Transverse colon (tissue), 4 donors: ENCODE data around the gene PDZK1IP1. TPM values are rescaled to one million over a fixed set of nuclear protein-coding genes. Genes with fewer than 3 reads are reported as not detected.
A peak's percentile ranks its signal among the peaks of the same experiment; 100 is the strongest.

Source experiments
- DNase-seq: peaks from one replicate; pipeline ENCODE4 v3.0.0-alpha.2; 2019
- H3K27ac ChIP-seq, 4 donors: fragments of 200-600 bp; sonication (generic); 2 replicates each; pipeline ENCODE4 v1.5.1; 2016 to 2018; ENCODE audit warnings: inconsistent platforms in 4 of 4
- H3K27me3 ChIP-seq: fragments of 200-600 bp; sonication (generic); 2 replicates; pipeline ENCODE4 v1.5.1; 2017; ENCODE audit warnings: inconsistent platforms
- H3K36me3 ChIP-seq, 4 donors: fragments of 200-600 bp; sonication (generic); 2 replicates each; pipeline ENCODE4 v1.5.1; 2017 to 2019; ENCODE audit warnings: inconsistent platforms in 4 of 4
- H3K4me1 ChIP-seq, 4 donors: fragments of 200-600 bp; sonication (generic); 2 replicates each; pipeline ENCODE4 v1.5.1; 2017 to 2020; ENCODE audit warnings: inconsistent platforms in 4 of 4
- H3K4me3 ChIP-seq, 4 donors: fragments of 200-600 bp; sonication (generic); 1 replicate in 1 of 4; 2 replicates in 3 of 4; pipeline versions ENCODE4 v1.5.1 to v1.6.1; 2017 to 2019; ENCODE audit warnings: inconsistent platforms in 4 of 4
- H3K9me3 ChIP-seq, 2 donors: fragments of 200-600 bp; sonication (generic); 2 replicates each; pipeline ENCODE4 v1.5.1; 2017 to 2019; ENCODE audit warnings: inconsistent platforms in 2 of 2
- EP300 ChIP-seq: sonication (generic); formaldehyde crosslinking; IDR thresholded peaks from one replicate; pipeline ENCODE4 v1.6.1; 2017; ENCODE audit warnings: antibody characterized with exemption, low read depth
- POLR2A ChIP-seq: fragments of 450-650 bp; IDR thresholded peaks from one replicate; pipeline ENCODE4 v1.6.1; 2016; ENCODE audit warnings: antibody characterized with exemption, mild to moderate bottlenecking, moderate library complexity
- POLR2AphosphoS5 ChIP-seq, 3 donors: sonication (generic); formaldehyde crosslinking; IDR thresholded peaks; one replicate each; pipeline ENCODE4 v1.6.1; 2016; ENCODE audit warnings: antibody characterized with exemption in 3 of 3
- WGBS, 2 donors: methylation state at CpG; one replicate each; pipeline ENCODE4 v1.1.5; 2018; ENCODE audit warnings: low coverage in 1 of 2; 5-methylcytosine and 5-hydroxymethylcytosine counted together
- in situ Hi-C, 4 donors: fragments of 200-750 bp; cut with MboI; loops; one replicate each; pipeline versions ENCODE4 v1.15.0 to v1.15.1; 2017; ENCODE audit warnings: low sequenced_read_pairs in 3 of 4, low pct_ligation_motif_present in 1 of 4, low pct_unique_long_range_greater_than_20kb in 1 of 4
- intact Hi-C: fragments of 100-400 bp; cut with DNase I; formaldehyde crosslinking; loops from one replicate; pipeline ENCODE4 v1.15.1; 2023; ENCODE audit warnings: low total_unique reads
- total RNA-seq, 4 donors: library from RNA; depleted of rRNA; stranded (reverse); fragments of >200 nt; gene quantifications; one replicate each; pipeline ENCODE4 v1.1.0, GENCODE V29; 2016
- TF ChIP-seq, protein P1 (sequence below), 5 experiments: fragments of 200-600 bp in 3 of 5; fragments of 450-650 bp in 2 of 5; sonication (generic) in 3 of 5; IDR thresholded peaks; 1 replicate in 2 of 5; 2 replicates in 3 of 5; pipeline ENCODE4 v1.5.1; 2016 to 2017; ENCODE audit warnings: antibody characterized with exemption in 5 of 5, inconsistent platforms in 3 of 5, mild to moderate bottlenecking in 2 of 5, moderate library complexity in 1 of 5

Gene PDZK1IP1
- total RNA-seq, 4 donors from 2014 or later: 16.5 to 228 (median 148) TPM

DNA sequence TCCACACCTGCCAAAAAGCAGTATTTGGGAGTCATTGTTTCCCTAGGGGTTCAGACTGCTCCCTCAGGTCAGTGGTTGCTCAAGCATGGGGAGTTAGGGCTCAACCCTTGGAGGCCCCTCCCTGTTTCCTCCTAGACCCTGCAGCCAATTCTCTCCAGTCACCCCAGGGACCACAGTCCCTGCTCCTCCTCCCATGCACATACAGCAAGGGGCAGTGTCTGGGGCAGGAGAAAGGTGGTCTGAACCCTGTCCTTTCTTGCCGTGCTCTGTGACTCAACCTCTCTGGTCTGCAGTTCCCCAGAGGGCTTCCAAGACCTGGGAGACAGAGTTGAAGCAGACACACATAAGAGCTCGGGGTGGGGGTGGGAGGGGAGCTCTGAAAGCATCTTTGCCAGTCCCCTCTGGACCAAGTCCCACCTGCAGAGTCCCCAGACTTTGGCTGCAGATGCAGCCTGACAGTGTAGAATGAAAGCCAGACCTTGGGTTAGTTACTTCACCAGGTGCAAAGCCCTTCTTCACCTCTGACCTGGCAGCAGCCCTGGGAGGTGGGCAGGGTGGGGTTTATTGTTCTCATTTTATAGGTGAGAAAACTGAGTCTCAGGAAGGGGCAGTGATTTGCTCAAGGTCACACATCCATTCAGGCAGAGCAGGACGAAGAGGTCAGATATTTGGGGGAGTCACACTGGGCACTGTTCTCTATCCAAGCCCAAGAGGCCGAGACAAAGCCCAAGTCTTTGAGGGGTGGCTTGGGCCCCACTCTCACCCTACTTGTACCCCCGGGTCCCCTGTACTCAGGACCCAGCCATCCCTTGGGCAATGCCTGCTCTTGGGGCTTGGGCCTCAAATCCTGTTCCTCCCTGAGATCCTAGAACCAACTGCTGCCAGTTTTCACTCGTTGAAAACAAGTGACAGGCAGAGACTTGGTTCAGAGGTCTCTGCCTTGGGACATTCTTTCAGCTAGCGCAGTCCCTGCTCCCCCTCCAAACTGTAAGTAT, 748 bp downstream of the PDZK1IP1 start:
- Histone ChIP-seq H3K27ac (peak overlapping the region; percentile 71 to 86 (median 81)), H3K4me3 (peak overlapping the region in 3 of 4 donors; percentile 2 to 32 (median 8)), H3K9me3 (no peaks in the 10 kb centered on the region), H3K27me3 (no peaks in the 10 kb centered on the region), H3K36me3 (no peaks in the 10 kb centered on the region), H3K4me1 (peaks cover 7 to 46% (median 42%) of the 10 kb centered on the region in 4 donors)
- no peak for DNase-seq
- TF ChIP-seq EP300: no peak
- TF ChIP-seq POLR2A: no peak
- TF ChIP-seq, protein P1, sequence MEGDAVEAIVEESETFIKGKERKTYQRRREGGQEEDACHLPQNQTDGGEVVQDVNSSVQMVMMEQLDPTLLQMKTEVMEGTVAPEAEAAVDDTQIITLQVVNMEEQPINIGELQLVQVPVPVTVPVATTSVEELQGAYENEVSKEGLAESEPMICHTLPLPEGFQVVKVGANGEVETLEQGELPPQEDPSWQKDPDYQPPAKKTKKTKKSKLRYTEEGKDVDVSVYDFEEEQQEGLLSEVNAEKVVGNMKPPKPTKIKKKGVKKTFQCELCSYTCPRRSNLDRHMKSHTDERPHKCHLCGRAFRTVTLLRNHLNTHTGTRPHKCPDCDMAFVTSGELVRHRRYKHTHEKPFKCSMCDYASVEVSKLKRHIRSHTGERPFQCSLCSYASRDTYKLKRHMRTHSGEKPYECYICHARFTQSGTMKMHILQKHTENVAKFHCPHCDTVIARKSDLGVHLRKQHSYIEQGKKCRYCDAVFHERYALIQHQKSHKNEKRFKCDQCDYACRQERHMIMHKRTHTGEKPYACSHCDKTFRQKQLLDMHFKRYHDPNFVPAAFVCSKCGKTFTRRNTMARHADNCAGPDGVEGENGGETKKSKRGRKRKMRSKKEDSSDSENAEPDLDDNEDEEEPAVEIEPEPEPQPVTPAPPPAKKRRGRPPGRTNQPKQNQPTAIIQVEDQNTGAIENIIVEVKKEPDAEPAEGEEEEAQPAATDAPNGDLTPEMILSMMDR (IDR thresholded peaks at IDR 0.05): no peak
- no peak for TF ChIP-seq POLR2AphosphoS5 (IDR thresholded peaks at IDR 0.05)
- intact Hi-C loops: no loop called here
- in situ Hi-C loops: loop anchor here (25.0 kb wide), 2 partner anchors 223 to 523 kb away; partner anchors contain the start of gene FOXE3 (in 2 of the 4)
- WGBS, 2 donors: 52 to 64% methylated on average over 2 to 7 of the region's 7 CpGs

GRCh38 chr1:47187926-47188250, 1.9 kb downstream of the PDZK1IP1 start:
- H3K27me3 ChIP-seq: no peaks in the 10 kb centered on the region
- DNase-seq: no peak
- no peaks in the 10 kb centered on the region for H3K9me3 ChIP-seq
- peaks cover 7 to 41% (median 38%) of the 10 kb centered on the region in 4 donors for H3K4me1 ChIP-seq
- intact Hi-C loops (no loop called here), in situ Hi-C loops (loop anchor here (25.0 kb wide), 2 partner anchors 224 to 524 kb away; partner anchors contain the start of gene FOXE3 (in 2 of the 4))
- 86% methylated on average over 2 of the region's 2 CpGs; no CpG with 5 or more reads in 1 of the 2 donors for WGBS, 2 donors
- no peaks in the 10 kb centered on the region for H3K36me3 ChIP-seq
- no peak overlapping the region for H3K27ac ChIP-seq
- H3K4me3 ChIP-seq: no peak overlapping the region
- TF ChIP-seq, protein P1 (IDR thresholded peaks at IDR 0.05): no peak
- TF ChIP-seq POLR2A (no peak), POLR2AphosphoS5 (IDR thresholded peaks at IDR 0.05) (no peak), EP300 (no peak)

GRCh38 chr1:47187231-47187925, 2.5 kb downstream of the PDZK1IP1 start:
- no peak for DNase-seq
- no peak for TF ChIP-seq POLR2AphosphoS5 (IDR thresholded peaks at IDR 0.05)
- TF ChIP-seq, protein P1 (IDR thresholded peaks at IDR 0.05): no peak
- TF ChIP-seq POLR2A: no peak
- TF ChIP-seq EP300: no peak
- H3K27me3 ChIP-seq: no peaks in the 10 kb centered on the region
- peaks cover 7 to 36% (median 33%) of the 10 kb centered on the region in 4 donors for H3K4me1 ChIP-seq
- H3K4me3 ChIP-seq: no peak overlapping the region
- no peaks in the 10 kb centered on the region for H3K36me3 ChIP-seq
- WGBS, 2 donors: 74 to 77% methylated on average over 3 to 12 of the region's 12 CpGs
- no peaks in the 10 kb centered on the region for H3K9me3 ChIP-seq
- in situ Hi-C loops: loop anchor here (25.0 kb wide), 2 partner anchors 225 to 525 kb away; partner anchors contain the start of gene FOXE3 (in 2 of the 4)
- intact Hi-C loops: no loop called here
- H3K27ac ChIP-seq: no peak overlapping the region
